HG02885 (cell line): ENCODE results near the gene HS3ST2.
"Not testable (repeated sequence)": the region's sequence is repeated elsewhere in the genome, so short reads cannot be mapped to it uniquely, and the experiment has no call there.

ENCODE experiments used
- ATAC-seq: cut with Tn5 transposase; IDR thresholded peaks from one replicate; pipeline ENCODE4 v1.9.1; 2021; ENCODE audit warnings: mild to moderate bottlenecking; ENCODE audit not compliant: unreplicated experiment, poor library complexity

The HS3ST2 gene

DNA sequence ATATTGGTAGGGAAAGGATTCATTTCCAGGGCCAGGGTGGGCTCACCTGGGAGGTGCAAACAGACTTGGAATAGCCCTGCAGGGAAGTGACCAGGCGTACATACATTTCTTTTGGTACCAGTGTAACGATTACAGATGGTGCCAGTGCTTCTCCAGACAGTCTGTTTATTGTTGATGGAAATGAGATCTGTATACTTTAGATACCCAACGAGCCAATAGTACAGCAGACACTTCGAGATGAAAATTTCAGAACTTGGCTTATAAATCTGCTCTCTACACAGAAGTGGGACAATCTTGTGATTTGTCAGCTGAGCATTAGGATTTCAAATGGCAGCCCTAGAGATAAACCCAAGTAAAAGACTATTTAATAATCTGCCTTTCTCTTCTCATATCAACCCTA lies 57.9 kb downstream of the HS3ST2 start:
- ATAC-seq, result no peak

DNA sequence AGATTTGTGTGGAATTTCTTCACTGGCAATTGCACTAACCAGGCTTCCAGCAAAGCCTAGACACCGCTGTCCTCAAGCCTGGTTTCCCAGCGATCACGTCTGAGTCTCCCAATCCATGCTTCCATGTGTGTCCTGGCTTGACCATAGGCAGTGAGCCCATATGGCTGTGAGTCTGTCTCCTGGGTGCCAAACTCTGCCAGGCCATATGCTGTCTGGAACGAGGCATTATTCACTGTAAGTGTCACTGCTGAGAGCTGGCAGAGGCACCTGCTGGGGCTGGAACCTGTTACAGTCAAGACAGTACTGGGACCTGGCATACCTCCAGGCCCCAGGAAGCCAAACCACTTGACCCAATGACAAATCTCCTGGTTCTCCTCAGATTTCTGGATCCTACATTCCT lies 60.4 kb downstream of the HS3ST2 start:
- ATAC-seq, result no peak

DNA sequence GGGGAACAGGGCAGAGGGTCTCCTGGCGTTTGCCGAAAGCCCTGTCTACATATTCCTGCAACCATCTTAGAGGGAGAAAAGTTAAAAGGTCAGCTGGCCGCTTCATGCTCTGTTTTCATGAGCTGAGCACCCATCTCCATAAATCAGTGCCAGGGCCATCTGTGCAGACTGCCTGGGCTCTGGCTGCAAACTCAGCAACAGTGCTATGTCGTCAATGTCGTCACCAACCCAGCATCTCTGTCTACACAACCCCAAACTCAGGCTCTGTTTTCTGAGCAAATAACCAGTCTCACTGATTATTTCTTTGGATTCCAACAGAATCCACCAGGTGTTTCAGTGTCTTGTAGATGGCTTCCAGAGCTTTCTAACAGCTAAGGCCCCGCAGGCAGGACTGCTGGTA lies 65.0 kb downstream of the HS3ST2 start:
- no peak for ATAC-seq

DNA sequence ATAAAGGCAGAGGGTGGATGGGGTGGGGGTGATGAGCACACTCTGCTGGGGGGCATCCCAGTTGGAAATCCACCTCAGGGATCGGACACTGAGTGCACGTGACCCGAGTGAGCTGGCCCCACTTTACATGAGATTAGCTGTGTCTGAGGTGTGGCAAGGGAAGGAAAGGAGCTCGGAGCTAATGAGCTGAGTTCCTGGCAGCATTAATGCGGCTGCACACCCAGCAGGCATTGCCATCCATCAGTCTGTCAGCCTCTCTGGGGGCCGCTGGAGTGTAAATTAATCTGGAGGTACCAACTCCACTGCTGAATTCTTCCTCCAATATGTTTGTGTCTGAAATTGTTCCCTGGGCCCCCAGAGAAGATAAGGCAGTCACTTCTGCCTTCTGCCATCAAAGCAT lies 65.5 kb downstream of the HS3ST2 start:
- no peak for ATAC-seq

DNA sequence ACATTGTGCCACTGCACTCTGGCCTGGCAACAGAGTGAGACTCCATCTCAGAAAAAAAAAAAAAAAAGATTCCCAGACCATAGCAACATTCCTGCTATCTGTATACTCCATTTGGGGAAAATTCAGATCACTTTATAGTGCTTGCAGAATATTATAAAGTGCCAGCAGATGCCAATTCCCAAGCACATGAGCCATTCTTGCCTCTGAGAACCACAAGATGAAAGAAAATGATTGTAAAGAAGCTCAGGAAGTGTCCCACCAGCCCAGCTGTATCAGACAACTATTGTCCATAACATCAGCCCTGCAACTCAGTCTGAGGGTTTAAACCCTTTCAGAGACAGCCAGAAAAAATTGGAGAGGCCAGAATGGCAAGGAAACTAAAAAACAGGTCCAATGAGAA lies 69.0 kb downstream of the HS3ST2 start:
- ATAC-seq, result no peak

DNA sequence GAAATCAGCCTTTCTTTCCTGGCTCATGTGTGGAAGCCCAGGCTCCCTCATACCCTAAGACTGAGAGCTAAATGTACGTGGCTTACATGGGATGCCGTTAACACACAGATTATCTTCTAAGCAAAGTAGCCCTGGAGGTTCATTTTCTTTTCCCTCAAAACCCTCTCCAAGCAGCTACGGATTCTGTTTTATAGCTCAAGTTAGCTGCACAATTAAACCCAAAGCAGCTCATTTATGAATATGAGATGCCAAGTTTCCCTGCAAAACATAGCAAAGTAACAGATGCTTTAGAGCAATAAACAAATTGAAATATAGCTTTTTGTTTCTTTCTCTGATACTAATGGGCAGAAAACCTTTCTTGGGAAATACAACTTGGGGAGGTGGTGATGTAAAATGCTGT lies 72.0 kb downstream of the HS3ST2 start:
- no peak for ATAC-seq

DNA sequence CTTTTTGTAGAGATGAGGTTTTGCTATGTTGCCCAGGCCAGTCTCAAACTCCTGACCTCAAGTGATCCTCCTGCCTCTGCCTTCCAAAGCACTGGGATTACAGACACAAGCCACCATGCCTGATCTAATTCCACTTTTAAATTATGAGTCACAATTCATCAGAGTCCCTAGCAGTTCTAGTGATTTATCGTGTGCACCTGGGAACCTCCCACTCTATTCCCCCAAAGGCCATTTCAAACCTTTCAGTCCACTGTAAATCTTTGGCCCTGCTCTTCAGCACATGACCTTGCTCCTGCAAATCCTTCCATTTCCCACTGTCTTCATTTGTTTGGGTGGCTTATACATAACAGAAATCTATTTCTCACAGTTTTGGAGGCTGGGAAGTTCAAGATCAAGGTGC lies 73.0 kb downstream of the HS3ST2 start:
- ATAC-seq, result no peak

DNA sequence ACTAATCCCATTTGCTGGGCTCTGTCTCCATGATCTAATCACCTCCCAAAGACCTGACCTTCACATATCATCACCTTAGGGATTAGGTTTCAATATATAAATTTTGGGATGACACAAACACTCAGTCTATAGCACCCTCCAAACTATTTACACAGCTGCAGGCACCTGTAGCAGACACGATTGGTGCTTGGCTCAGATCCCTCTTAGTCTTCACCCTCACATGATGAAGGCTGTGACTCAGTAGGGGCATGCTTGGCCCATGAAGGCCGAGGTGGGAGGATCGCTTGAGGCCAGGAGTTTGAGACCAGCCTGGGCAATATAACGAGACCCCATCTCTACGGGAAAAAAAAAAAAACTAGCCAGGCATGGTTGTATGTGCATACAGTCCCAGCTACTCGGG lies 73.5 kb downstream of the HS3ST2 start:
- ATAC-seq, result no peak

DNA sequence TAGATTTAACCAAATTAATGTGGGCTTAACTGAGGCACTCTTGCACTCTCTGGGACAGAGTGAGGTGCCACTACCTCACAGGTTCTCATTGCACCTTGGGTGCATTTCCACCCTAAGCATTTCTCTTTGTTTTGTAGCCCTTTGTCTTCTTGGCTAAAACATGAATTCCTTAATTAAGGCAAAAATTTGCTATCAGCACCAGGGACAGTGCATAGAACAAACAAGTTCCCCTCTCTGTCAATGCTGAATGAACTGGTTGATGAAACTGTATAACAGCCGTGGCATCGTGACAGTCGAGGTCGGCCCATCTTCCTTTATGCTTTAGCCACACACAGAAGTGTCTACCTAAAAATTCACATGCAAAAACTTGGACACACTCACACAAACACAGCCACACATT lies 74.8 kb downstream of the HS3ST2 start:
- no peak for ATAC-seq

DNA sequence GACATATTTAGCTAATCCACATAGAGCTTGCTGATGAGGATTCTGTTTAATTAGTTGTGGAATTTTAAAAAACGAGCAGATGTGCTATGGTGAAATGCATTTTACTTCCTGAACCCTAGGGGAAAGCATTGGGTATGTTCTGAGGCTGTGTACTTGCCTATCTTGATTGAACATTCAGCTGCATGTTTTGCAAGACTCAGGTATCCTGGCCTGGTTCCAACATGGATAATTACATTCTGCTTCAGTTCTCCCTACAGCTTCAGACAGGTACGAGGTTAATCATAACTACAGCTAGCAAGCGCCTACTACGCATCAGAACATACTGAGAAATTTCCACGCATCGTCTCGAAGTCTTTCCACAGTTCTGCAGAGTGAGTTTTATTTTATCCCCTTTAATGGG lies 77.0 kb downstream of the HS3ST2 start:
- no peak for ATAC-seq

DNA sequence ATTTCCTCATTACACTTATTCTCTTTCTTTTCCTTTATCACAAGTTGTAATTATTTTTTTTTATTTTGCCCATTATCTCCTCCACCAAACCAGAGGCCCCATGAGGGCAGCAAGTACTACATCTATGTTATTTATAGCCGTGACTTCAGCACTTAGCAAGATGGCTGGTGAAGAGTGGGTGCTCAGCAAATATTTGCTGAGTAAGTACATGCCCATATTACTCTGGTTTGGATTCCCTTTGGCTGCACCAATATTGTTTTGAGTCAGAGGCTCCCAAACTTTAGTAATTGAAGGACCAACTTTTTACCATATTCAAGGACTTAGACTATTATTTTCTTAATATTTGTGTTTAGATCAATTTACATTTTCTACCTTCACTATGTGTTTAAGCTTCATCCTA lies 83.2 kb downstream of the HS3ST2 start:
- ATAC-seq, result no peak

DNA sequence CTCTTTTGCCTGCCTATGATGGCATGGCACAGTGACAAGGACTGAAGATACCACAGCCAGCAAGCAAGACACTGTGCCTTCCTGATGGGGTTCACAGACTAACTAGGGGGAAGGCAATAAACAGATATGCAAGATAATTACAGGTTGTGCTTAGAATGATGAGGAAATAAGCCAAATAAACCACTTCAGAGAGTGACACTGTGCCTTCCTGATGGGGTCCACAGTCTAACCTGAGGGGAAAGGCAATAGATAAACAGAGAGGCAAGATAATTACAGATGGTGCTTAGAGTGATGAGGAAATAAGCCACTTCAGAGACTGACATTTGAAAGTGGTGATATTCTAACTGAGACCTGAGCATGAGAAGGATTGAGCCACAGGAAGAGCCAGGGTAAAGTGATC lies 84.2 kb downstream of the HS3ST2 start:
- ATAC-seq, result no peak

DNA sequence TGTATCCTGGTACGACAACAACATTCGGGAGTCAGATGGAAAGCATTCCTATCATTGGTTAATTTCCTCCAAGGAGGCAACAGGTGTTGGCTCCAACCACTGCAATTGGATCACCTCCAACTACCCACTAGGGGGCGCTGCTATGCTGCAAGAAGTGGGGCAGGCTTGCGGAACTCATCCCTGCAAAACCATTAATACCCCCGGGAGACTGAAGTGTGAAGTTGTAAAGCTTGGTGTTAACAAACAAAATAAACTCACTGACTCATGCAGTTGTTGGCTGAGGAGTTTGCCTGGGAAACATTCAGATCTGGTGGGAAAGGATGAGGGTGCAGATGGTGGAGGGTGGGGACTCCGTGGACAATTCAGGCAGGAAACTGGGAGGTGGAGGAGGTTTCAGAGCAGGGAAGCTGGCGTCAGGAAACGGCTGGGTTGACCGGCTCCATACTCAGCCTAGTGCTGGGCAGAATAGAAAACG lies 84.9 kb downstream of the HS3ST2 start:
- ATAC-seq, result no peak

DNA sequence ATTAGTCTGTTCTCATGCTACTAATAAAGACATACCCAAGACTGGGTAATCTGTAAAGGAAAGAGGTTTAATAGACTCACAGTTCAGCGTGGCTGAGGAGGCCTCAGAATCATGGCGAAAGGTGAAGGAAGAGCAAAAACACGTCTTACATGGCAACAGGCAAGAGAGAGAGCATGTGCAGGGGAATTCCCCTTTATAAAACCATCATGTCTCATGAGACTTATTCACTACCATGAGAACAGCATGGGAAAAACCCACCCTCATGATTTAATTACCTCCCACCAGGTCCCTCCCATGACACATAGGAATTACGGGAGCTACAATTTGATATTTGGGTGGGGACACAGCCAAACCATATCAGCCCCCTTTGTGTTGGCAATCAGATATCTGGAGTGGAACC lies 85.6 kb downstream of the HS3ST2 start:
- ATAC-seq, result not testable (repeated sequence)

DNA sequence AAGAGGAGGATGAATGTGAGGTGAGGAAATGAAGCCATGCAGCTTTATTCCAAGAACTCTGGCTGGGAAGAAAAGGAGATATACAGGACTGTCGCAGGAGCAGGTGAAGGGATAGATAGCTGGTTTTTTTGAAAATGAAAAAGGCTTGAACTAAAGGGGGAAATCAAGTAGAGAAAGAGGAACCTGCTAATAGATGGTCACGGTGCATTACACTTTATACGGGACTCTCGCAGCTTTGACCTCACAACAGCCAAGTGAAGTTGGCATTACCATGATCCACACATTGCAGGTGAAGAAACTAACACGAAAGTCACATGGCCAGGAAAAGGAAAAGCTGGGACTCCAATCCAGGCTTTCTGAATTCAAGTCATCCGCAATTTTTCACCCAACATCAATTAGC lies 86.9 kb downstream of the HS3ST2 start:
- no peak for ATAC-seq

DNA sequence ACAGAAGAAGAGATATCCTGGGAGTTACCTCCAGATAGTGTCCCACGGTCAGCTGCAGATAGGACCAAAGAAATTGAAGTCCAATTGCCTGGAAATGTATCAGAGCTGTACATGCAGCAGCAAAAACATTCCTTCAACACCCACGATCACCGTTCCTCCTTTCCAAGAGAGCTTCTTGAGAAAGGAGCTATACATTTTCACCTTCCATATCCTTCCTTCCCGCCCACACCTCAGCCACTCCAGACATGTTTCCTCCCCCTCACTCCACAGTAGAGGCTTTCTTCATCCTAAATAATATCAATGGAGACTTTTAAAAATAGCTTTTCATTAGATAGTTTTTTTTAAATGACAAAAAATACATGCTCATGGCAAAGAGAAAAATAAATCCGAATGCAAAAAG lies 87.6 kb downstream of the HS3ST2 start:
- no peak for ATAC-seq

DNA sequence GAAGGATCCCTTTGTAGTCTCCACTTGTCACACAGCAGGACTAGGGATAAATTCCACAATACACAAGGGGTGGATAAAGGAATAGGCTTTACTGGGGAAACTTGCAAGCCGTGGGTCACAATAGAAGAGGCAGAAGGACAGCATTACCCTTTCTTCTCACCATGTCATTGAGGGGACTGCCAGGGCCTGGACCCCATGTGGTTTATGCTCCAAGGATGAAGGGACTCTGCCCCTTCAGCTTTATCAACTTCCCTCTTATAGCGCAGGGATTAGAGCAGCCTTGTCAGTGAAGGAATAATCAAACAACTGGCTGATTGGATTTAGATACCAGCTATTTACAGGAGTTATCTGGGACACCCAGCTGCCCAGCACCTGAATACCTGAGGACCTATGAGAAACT lies 89.8 kb downstream of the HS3ST2 start:
- no peak for ATAC-seq

DNA sequence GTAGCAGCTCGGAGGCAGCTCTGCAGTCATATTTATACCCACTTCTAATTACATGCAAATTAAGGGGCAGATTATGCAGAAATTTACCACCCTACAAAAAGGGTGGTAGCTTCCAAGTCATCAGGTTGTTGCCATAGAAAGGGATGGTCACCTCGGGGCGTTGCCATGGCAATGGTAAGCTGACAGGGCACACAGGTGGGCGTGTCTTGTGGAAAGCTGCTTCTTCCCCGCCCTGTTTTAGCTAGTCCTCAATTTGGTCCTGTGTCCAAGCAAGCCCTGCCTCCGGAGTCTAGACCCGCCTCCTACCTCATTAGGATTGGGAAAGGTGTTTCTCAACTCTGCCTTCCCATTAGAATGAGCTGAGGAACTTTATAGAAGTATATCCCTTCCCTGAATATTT lies 98.7 kb downstream of the HS3ST2 start:
- no peak for ATAC-seq

DNA sequence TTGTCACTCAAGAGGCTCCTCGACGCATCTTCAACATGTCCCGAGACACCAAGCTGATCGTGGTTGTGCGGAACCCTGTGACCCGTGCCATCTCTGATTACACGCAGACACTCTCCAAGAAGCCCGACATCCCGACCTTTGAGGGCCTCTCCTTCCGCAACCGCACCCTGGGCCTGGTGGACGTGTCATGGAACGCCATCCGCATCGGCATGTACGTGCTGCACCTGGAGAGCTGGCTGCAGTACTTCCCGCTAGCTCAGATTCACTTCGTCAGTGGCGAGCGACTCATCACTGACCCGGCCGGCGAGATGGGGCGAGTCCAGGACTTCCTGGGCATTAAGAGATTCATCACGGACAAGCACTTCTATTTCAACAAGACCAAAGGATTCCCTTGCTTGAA lies 101.0 kb downstream of the HS3ST2 start:
- no peak for ATAC-seq

DNA sequence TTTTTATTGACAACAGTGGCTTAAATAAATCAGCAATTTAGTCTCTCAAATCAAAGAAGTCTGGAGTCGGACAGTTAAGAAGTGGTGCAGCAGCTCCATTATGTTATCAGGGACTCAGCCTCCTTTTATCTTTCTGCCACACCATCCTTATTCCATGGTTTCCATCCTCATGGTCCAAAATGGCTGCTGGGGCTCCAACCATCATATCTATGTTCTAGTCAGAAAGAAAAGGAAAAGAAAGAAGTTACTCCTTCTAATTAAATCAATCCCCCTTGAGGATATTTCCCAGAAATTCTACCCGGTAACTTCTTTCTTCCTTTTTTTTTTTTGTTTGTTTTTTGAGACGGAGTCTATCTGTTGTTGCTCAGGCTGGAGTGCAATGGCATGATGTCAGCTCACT lies 109.5 kb downstream of the HS3ST2 start:
- ATAC-seq, result no peak

DNA sequence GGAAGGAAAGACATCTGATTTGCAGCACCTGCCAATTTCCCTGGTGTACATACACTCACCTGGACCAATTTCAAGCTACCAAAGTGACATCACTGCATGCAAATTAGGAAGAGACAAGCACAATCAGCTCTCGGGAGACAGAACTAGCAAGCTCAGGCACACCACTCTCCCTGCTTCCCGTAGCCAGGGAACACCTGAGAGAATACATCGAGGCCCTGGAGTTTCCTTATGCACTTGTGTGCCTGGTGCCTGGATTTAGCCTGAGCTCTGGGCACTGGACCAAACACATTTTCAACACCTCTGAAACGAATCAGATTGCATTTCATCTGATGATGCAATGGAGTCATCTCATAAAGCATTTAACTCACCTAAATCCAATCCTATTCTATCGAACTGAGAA lies 110.5 kb downstream of the HS3ST2 start:
- ATAC-seq, result no peak

DNA sequence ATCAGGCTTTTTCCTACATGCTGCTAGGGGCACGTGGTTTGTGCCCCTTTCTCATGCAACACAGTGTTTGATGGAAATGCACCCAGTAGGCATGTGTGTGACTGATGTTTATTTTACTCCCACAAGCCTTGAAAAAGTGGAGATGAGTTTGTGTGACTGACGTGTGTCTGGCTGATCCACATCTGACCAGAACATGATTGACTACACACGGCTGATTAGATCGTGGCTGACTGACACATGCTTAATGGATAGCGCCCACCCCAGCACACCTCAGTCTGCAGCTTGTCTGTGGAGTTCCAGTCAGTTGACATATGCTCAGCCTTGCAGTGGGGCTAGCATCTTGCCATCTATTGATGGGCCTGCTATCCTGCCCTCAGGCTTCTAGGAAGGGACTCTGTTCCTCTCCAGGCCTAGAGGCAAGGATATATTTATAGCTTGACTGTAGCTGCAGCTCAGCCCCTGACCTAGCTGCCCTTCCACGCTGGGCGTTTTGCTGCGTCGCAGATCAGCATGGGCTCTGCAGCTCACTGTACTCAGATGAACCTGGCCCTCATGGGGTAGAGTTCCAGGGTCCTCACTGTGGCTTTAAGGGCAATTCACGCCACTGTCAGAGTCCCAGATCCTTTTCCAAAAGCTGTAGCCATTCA lies 112.3 kb downstream of the HS3ST2 start:
- no peak for ATAC-seq

DNA sequence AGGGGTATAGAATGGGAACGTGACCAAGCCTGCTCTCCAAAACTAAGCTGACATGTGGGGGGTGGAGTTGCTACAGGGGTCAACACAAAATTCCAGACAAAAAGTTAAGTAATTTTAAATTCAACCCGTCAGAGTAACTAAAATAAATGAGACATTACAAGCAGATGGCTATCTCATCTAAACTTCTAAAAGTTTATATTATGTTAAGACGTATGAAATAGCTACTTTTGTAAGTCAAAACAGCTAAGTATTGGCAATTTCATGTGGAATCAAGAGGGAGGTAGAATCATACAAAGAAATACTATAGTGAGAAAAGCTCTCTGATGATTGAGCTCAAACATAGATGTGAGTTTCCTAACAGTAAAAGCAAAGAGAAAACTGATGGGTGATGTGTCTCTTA lies 113.3 kb downstream of the HS3ST2 start:
- no peak for ATAC-seq
